GM19043 (cell line): ENCODE data around the gene ADGRA1.

ENCODE experiments used
- ATAC-seq: cut with Tn5 transposase; IDR thresholded peaks from one replicate; pipeline ENCODE4 v1.9.1; 2021; ENCODE audit warnings: low read depth; ENCODE audit not compliant: unreplicated experiment

Gene ADGRA1

GRCh38 chr10:133056001-133056400 is 31.7 kb upstream of the ADGRA1 start:
- no peak for ATAC-seq

GRCh38 chr10:133056651-133057178 is 31.0 kb upstream of the ADGRA1 start:
- ATAC-seq: no peak

GRCh38 chr10:133058331-133059092 is 29.2 kb upstream of the ADGRA1 start:
- no peak for ATAC-seq

- no peak for ATAC-seq
Measured at GRCh38 chr10:133059093-133059470, 28.6 kb upstream of the ADGRA1 start.

GRCh38 chr10:133059571-133059970 is 28.2 kb upstream of the ADGRA1 start:
- no peak for ATAC-seq

- no peak for ATAC-seq
Measured at GRCh38 chr10:133060022-133060421, 27.7 kb upstream of the ADGRA1 start.

- no peak for ATAC-seq
Measured at GRCh38 chr10:133060466-133060865, 27.3 kb upstream of the ADGRA1 start.

GRCh38 chr10:133060881-133061280 is 26.8 kb upstream of the ADGRA1 start:
- no peak for ATAC-seq

- ATAC-seq: no peak
Measured at GRCh38 chr10:133061296-133062038, 26.3 kb upstream of the ADGRA1 start.

- no peak for ATAC-seq
Measured at GRCh38 chr10:133062085-133062484, 25.6 kb upstream of the ADGRA1 start.

- no peak for ATAC-seq
Measured at GRCh38 chr10:133062635-133063034, 25.1 kb upstream of the ADGRA1 start.

- ATAC-seq: no peak
Measured at GRCh38 chr10:133067149-133068105, 20.3 kb upstream of the ADGRA1 start.

- ATAC-seq: no peak
Measured at GRCh38 chr10:133068111-133069032, 19.4 kb upstream of the ADGRA1 start.

GRCh38 chr10:133069033-133069525 is 18.6 kb upstream of the ADGRA1 start:
- ATAC-seq: no peak

- no peak for ATAC-seq
Measured at GRCh38 chr10:133070405-133070804, 17.3 kb upstream of the ADGRA1 start.

GRCh38 chr10:133070810-133071209 is 16.9 kb upstream of the ADGRA1 start:
- no peak for ATAC-seq

- no peak for ATAC-seq
Measured at GRCh38 chr10:133071733-133072132, 16.0 kb upstream of the ADGRA1 start.

GRCh38 chr10:133072196-133072595 is 15.5 kb upstream of the ADGRA1 start:
- ATAC-seq: no peak

GRCh38 chr10:133072720-133073390 is 14.9 kb upstream of the ADGRA1 start:
- ATAC-seq: no peak
